ENCODE measurements around the gene DESI1. TPM values are rescaled to one million over a fixed set of nuclear protein-coding genes. Genes with fewer than 3 reads are reported as not detected.
A peak's percentile ranks its signal among the peaks of the same experiment; 100 is the strongest.

The DESI1 gene
- total and polyA plus RNA-seq, 3 donors from 2014 or later = 45.3 to 103 (median 62.6) TPM

GRCh38 chr22:41621911-41622179, 1.0 kb upstream of the DESI1 start:
- no peaks in the 10 kb centered on the region for H3K36me3 ChIP-seq (ENCODE audit: low read depth, missing control alignments)

DNA sequence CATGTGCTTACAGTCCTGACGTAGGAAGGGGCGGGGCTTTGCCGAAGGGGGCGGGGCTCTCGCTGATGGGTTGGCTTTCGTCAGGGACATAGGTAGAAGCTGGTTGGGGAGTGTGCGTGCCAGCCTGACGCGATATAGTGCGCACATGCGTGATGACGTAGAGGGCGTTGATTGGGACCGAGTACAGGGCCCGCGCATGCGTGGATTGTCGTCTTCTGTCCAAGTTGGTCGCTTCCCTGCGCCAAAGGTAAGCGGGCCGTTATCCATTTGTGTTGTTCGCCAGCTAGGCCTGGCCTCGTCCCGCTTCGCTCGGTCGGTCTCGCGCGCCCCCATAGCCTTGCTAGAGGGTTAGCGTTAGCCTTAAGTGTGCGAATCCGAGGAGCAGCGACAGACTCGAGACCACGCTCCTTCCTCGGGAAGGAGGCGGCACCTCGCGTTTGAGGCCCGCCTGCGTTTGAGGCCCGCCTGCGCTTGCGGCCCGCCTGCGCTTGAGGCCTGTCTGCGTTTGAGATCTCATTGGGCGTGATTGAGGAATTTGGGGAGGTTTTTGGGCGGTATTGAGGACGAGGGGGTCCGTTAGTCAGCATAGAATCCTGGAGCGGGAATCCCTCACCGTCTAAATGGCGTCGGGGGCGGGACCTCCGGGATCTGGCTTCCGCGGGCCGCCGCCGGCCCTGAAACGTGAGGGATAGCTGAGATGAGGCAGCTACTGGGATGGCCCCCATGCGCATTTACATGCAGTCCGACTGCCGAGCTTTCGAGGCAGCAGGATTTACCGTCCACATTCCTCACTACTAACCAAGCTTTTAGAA, 462 bp upstream of the DESI1 start, which contains the start of gene XRCC6:
Gene XRCC6, plus strand, starts transcription at position 197 of the 812 bp plus-strand sequence. CDS start 710 bp downstream, outside the sequence.
- H3K9me3 ChIP-seq = no peaks in the 10 kb centered on the region
- TF ChIP-seq, protein P1, sequence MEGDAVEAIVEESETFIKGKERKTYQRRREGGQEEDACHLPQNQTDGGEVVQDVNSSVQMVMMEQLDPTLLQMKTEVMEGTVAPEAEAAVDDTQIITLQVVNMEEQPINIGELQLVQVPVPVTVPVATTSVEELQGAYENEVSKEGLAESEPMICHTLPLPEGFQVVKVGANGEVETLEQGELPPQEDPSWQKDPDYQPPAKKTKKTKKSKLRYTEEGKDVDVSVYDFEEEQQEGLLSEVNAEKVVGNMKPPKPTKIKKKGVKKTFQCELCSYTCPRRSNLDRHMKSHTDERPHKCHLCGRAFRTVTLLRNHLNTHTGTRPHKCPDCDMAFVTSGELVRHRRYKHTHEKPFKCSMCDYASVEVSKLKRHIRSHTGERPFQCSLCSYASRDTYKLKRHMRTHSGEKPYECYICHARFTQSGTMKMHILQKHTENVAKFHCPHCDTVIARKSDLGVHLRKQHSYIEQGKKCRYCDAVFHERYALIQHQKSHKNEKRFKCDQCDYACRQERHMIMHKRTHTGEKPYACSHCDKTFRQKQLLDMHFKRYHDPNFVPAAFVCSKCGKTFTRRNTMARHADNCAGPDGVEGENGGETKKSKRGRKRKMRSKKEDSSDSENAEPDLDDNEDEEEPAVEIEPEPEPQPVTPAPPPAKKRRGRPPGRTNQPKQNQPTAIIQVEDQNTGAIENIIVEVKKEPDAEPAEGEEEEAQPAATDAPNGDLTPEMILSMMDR (IDR thresholded peaks at IDR 0.05) = no peak
- peak; percentile 81 for TF ChIP-seq POLR2A (IDR thresholded peaks at IDR 0.05)
- DNase-seq = peak; percentile 100
- WGBS, 2 donors = 0% methylated on average over 42 to 67 of the region's 70 CpGs
- H3K36me3 ChIP-seq (ENCODE audit: low read depth, missing control alignments) = no peaks in the 10 kb centered on the region
- peak within 1 kb of the TSS; percentile 87 to 93 for H3K4me3 ChIP-seq
- intact Hi-C loops (cut with DNase I; ENCODE audit: low total_unique reads) = no loop called here
- H3K4me1 ChIP-seq = peaks cover 19% of the 10 kb centered on the region
- H3K27ac ChIP-seq = peak within 1 kb of the TSS; percentile 97 to 98
- no peaks in the 10 kb centered on the region for H3K27me3 ChIP-seq

More at GRCh38 chr22:41621911-41622179, 1.0 kb upstream of the DESI1 start:
- H3K27me3 ChIP-seq = no peaks in the 10 kb centered on the region
- peak overlapping the region; percentile 87 to 93 for H3K4me3 ChIP-seq
- peak overlapping the region; percentile 97 to 98 for H3K27ac ChIP-seq
- TF ChIP-seq, protein P1 (IDR thresholded peaks at IDR 0.05) = no peak
- TF ChIP-seq POLR2A (IDR thresholded peaks at IDR 0.05) = no peak
- H3K4me1 ChIP-seq = peaks cover 19% of the 10 kb centered on the region
- no peaks in the 10 kb centered on the region for H3K9me3 ChIP-seq
- intact Hi-C loops (cut with DNase I; ENCODE audit: low total_unique reads) = no loop called here
- DNase-seq = no peak
- 1% methylated on average over 8 of the region's 8 CpGs for WGBS, 2 donors

DNA sequence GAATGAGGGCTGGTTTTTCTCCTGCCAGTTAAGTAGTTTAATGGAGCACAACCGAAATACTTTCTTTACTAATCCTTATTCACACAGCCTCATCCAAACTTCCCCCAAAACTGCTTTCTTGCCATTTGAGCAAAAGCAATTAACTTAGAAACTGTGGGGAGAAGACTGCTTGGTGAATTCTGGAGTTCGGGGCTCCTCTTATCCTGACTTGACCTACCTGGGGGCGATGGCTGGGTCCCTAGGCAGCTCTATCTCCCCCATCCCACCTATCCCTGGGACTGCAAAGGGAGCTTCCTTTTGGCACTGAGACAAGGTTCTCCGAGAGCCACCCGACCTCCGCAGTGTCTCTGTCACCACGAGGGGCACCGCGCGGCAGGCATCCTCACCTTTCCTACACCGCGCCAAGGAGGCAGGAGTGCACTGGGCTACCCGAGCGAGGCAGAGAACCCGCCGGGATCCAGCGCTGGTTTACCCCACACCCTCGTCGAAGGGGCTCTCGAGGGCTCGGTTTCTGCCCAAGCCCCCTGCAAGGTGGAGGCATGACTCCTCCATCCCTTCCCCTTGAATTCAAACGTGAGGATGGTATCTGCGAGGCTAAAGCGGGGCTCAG, 759 bp downstream of the DESI1 start:
- H3K4me1 ChIP-seq = peaks cover 19% of the 10 kb centered on the region
- H3K27me3 ChIP-seq = no peaks in the 10 kb centered on the region
- TF ChIP-seq POLR2A (IDR thresholded peaks at IDR 0.05) = no peak
- peak overlapping the region; percentile 92 to 97 for H3K27ac ChIP-seq
- no peaks in the 10 kb centered on the region for H3K9me3 ChIP-seq
- DNase-seq = peak; percentile 48
- intact Hi-C loops (cut with DNase I; ENCODE audit: low total_unique reads) = no loop called here
- no peaks in the 10 kb centered on the region for H3K36me3 ChIP-seq (ENCODE audit: low read depth, missing control alignments)
- peak overlapping the region; percentile 87 to 93 for H3K4me3 ChIP-seq
- WGBS, 2 donors = 2 to 10% methylated on average over 4 to 21 of the region's 24 CpGs

GRCh38 chr22:41613456-41613855, 7.4 kb downstream of the DESI1 start:
- 91 to 95% methylated on average over 2 of the region's 2 CpGs for WGBS, 2 donors
- Histone ChIP-seq H3K9me3 (no peaks in the 10 kb centered on the region), H3K27me3 (no peaks in the 10 kb centered on the region), H3K4me3 (no peak overlapping the region), H3K27ac (no peak overlapping the region), H3K36me3 (ENCODE audit: low read depth, missing control alignments) (no peaks in the 10 kb centered on the region), H3K4me1 (no peaks in the 10 kb centered on the region)
- no peak for DNase-seq
- no peak for TF ChIP-seq POLR2A (IDR thresholded peaks at IDR 0.05)
- TF ChIP-seq, protein P1 (IDR thresholded peaks at IDR 0.05) = no peak
- intact Hi-C loops (cut with DNase I; ENCODE audit: low total_unique reads) = no loop called here

DNA sequence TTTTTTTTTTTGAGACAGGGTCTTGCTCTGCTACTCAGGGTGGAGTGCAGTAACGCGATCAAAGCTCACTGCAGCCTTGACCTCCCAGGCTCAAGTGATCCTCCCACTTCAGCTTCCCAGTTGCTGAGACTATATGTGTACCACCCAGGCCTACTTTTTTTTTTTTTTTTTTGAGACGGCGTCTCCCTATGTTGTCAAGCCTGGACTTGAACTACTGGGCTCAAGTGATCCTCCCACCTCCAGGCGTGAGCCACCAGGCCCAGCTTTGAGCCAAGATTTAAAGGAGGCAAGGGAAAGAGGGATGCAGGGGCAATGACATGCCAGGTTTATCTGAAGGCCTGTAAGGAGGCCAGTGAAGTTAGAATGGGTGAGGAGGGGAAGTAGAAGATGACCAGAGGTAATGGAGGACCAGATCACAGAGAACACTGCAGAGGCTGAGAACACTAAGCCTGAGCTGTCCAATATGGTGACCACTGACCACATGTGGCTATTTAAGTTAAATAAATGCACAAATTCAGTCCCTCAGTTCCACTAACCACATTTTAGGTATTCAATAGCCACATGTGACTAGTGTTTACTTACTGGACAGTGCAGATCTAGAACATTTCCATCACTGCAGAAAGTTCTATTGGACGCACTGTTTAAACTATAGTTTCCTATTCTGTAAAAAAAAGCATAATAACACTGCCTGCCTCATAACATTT, 8.1 kb downstream of the DESI1 start:
- Histone ChIP-seq H3K36me3 (ENCODE audit: low read depth, missing control alignments) (no peaks in the 10 kb centered on the region), H3K4me1 (no peaks in the 10 kb centered on the region), H3K9me3 (no peaks in the 10 kb centered on the region), H3K27me3 (no peaks in the 10 kb centered on the region), H3K4me3 (no peak overlapping the region), H3K27ac (no peak overlapping the region)
- TF ChIP-seq, protein P1 (IDR thresholded peaks at IDR 0.05) = no peak
- no peak for TF ChIP-seq POLR2A (IDR thresholded peaks at IDR 0.05)
- 61 to 73% methylated on average over 6 of the region's 6 CpGs for whole genome bisulfite sequencing, 2 donors
- no peak for DNase-seq
- intact Hi-C loops (cut with DNase I; ENCODE audit: low total_unique reads) = no loop called here
